NCI-H2196 treated with DMSO at 0.1 percent for 48 hours (cell line): Measurements from ENCODE around the gene FBLL1.
"Not testable (repeated sequence)": the region's sequence is repeated elsewhere in the genome, so short reads cannot be mapped to it uniquely, and the experiment has no call there.

Experiments
- DNase-seq: peaks from one replicate; lab custom pipeline; 2025; ENCODE audit not compliant: unreplicated experiment; lab: John Stamatoyannopoulos, UW

Gene FBLL1

GRCh38 chr5:168550656-168551055 lies 21.6 kb downstream of the FBLL1 start:
- no peak for DNase-seq

DNA sequence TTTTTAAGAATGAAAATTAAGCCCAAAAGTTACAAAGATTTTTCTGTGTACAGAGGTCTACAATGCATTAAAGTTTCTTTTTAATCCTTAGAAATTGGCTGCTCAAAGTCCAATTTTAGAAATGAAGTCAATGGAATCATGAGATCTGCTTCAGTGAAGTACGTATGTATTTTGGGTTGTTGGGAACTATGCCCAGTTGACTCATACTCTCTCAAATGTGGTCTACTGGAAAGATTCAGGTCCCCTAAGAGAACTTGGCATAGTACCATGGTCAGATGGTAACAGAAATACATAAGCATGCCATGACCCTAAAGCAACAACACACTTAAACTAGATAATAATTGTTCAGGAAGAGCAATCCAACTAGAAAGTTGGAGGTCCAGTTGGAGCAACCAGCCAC lies 23.0 kb downstream of the FBLL1 start:
- no peak for DNase-seq

- no peak for DNase-seq
Observed at GRCh38 chr5:168553377-168554130, 24.4 kb downstream of the FBLL1 start.

GRCh38 chr5:168557389-168557788 lies 28.3 kb downstream of the FBLL1 start:
- no peak for DNase-seq

DNA sequence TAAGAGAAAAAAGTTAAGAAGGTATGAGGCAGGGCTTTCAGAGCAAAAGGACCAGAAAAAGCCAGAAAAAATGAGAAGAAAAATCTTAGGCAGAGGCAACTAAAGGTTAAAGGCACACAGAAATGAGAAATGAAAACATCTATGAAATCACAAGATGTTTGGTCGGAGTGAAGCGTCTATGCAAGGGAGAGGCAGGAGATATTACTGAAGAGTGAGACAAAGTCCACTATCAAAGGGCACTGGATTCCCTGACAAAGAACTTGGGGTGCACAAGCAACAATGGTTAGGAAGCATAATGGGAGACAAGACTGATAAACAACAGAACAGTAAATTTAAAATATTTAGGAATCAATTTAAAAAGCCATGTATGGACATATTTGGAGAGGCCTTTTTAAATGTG lies 33.2 kb downstream of the FBLL1 start:
- DNase-seq: no peak

DNA sequence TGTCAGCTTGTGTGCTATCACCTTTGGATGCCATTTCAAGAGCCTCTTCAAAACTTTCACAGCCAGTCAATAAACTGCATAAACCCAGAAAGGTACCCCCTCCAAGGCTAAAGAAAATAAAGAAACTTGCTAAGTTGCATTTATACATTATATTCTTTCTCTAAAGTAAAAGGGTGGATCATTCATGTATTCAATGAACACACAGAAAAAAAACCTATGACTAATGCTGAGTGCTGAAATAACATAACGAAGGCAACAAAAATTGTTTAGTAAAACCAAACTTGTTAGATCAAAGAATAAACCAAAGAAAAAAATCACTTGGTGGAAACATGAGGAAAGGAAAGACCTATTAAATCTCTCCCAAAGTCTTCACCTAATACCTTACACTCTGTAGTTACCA lies 34.9 kb downstream of the FBLL1 start:
- DNase-seq: no peak

DNA sequence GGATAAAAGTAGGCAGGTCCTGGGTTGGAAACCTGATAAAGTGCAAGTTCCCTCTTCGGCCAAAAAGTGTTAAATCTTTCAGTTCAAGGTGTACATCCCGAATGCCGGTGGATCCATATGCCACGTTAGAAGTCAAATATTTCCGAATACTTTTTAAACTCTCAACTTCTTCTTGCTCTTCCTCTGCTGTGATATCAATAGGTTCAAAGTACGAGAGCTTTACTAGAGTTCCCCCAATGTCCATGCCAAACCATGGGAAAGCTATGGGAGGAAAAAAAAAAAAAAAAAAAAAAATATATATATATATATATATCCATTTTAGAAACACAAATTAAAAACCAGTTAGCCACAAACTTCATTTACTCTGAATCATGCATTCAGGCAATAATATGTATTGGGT lies 39.6 kb downstream of the FBLL1 start:
- no peak for DNase-seq

DNA sequence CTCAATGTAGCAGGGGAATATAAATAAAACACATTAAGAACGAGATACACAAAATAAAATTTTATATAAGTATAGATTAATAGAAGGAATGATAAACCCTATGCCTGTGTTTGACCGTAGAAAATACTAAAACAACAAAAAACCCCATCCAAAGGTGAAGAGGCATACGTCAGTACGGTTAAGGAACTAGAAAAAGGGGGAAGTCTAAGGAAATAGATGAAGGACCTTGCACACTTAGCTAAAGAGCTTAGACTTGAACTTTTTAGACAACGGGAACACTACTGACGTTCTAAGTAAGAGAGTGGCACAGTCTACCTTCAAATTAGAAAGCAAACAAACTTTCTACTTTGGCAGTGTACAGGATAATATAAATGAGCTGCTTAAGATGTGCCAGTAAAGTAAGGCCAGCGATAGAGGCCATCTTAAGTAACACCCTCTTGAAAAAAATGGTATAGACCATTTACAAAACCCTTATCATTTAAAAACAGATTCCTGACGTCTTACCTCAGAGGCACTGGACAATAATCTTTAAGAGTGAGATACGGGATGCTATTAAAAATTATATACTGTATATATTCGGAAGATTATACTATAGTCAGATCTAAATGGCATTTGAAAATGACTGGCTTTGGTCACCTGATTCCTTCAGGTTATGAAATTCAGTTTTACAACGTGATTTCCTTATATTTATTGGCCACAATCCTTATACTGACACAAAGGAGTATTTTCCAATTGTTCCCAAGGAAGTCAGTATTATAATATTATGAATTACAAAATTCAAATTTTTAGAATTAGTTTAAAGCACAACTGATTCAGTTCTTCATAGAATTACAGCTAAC lies 41.6 kb downstream of the FBLL1 start:
- DNase-seq: no peak

DNA sequence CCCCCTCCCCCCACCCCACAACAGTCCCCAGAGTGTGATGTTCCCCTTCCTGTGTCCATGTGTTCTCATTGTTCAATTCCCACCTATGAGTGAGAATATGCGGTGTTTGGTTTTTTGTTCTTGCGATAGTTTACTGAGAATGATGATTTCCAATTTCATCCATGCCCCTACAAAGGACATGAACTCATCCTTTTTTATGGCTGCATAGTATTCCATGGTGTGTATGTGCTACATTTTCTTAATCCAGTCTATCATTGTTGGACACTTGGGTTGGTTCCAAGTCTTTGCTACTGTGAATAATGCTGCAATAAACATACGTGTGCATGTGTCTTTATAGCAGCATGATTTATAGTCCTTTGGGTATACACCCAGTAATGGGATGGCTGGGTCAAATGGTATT lies 44.6 kb downstream of the FBLL1 start:
- not testable (repeated sequence) for DNase-seq

DNA sequence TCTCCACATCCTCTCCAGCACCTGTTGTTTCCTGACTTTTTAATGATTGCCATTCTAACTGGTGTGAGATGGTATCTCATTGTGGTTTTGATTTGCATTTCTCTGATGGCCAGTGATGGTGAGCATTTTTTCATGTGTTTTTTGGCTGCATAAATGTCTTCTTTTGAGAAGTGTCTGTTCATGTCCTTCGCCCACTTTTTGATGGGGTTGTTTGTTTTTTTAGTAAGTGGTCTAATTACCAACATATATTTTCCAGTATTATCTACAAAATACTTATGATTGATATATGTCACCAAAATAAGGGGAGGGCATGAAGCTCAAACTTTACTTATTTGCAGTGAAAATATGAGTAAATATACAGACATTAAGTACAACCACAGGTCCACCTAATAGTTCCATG lies 45.1 kb downstream of the FBLL1 start:
- DNase-seq: not testable (repeated sequence)

GRCh38 chr5:168575391-168576372 lies 46.6 kb downstream of the FBLL1 start:
- DNase-seq: no peak

GRCh38 chr5:168578006-168578405 lies 48.9 kb downstream of the FBLL1 start:
- no peak for DNase-seq

DNA sequence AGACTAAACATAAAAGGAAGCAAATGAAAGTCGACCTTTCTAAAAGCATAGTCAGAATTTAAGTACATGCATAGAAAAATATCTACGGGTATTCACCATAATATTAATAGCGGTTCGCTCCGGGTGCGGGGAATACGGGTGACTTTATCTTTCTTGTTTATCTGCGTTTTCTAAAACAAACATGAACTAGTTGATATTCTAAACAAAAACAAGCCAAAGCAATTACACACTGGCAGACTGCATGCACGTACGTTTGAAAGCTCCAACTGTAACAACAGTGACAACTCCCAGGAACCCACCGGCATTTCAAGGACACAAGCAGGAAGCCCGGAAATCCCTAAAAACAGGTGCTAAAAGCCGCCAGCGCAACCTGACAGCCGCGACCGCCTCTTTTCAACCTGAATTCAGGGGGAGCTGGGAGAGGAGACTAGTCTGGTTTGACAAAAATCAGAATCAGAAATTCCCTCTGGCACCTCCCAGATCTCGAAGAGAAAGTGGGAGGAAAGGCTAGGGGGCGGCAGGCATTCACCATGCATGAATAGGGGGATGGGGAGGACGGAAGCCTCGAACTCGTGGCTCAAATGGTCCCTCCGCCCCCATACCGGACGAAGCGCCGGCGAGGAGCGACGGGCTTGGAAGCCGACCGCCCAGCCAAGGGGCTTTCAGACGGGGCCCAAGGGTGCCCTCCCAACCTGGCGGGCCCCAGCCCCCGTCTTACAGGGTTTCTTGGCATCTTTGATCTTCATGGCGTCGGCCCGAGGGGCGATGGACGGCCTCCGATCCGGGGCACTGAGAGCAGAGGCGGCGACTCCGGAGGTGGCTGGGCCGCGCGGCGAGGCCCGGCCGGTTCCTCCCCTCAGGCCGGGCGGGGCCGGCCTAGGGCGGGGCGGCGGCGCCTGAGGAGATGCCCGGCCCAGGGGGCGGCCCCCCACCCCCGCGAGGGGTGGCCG lies 49.7 kb downstream of the FBLL1 start, which contains the start of gene PANK3:
Gene PANK3, minus strand, starts transcription at position 831 of the 950 bp plus-strand sequence. Its CDS starts 85 bp downstream, at position 746.
- peak; percentile 61 for DNase-seq

- DNase-seq: peak; percentile 97
Observed at GRCh38 chr5:168579488-168580226, 50.6 kb downstream of the FBLL1 start.

DNA sequence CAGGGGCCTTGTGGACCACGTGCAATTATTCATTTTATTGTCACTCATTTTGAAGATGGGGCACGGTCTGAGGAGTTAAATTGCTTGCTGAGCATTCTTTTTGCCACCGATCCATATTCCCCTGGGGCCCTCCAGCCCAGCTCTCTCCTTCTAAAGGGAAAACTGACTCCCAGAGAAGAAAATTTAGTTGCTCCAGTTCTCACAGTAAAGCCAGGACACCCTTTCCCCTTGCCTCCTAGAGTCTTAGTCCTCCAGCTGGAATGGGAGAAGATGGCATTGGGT lies 51.1 kb downstream of the FBLL1 start:
- no peak for DNase-seq
